Loucy (cell line): ENCODE results near the gene RBKS.

Experiments used
- EZH2phosphoT487 ChIP-seq: fragments of 200-600 bp; IDR thresholded peaks from 2 replicates; pipeline ENCODE4 v1.6.1; 2018; ENCODE audit warnings: antibody characterized with exemption, mild to moderate bottlenecking, moderate library complexity, borderline replicate concordance
- TF ChIP-seq, protein P1 (sequence below): fragments of 200-600 bp; sonication (generic); conservative IDR thresholded peaks from 2 replicates; pipeline ENCODE4 v1.5.1; 2014; ENCODE audit warnings: mild to moderate bottlenecking, antibody characterized with exemption, low read length

DNA sequence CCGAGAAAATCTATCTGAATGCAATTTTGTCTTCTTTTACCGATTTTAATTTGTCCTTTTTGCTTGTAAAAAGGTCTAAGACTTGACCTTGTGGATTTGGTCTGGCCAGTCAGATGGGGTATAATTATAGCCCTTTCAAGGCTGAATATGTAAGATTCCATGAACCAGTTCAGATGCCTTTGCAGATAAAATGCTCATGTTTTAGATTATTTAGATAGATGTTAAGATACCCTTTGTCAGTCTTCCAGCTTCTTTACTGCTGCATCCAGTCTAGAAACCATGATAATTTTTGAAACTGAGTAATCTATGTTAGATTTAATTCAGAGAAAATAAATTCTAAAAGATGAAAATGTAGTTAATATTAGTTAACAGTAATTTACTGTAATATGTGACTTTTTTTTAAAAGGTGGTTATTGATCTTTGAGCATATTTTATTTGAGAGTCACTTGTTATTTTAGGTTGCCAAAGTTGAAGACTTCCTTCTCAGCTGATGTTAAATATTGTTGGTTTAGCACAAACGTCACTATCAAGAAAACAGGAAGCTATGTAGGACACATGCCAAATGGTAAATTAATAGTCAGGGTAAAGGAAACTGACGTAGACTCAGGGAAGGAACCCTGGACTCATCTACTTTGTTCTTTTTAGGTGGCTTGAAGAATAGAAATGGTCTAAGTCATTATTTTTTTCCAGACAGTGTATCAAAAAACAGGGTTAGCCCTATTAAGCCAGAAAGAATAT, 30.1 kb upstream of the RBKS start:
- TF ChIP-seq EZH2phosphoT487 = no peak
- TF ChIP-seq, protein P1, sequence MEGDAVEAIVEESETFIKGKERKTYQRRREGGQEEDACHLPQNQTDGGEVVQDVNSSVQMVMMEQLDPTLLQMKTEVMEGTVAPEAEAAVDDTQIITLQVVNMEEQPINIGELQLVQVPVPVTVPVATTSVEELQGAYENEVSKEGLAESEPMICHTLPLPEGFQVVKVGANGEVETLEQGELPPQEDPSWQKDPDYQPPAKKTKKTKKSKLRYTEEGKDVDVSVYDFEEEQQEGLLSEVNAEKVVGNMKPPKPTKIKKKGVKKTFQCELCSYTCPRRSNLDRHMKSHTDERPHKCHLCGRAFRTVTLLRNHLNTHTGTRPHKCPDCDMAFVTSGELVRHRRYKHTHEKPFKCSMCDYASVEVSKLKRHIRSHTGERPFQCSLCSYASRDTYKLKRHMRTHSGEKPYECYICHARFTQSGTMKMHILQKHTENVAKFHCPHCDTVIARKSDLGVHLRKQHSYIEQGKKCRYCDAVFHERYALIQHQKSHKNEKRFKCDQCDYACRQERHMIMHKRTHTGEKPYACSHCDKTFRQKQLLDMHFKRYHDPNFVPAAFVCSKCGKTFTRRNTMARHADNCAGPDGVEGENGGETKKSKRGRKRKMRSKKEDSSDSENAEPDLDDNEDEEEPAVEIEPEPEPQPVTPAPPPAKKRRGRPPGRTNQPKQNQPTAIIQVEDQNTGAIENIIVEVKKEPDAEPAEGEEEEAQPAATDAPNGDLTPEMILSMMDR = no peak
